NCI-H226 (cell line): ENCODE measurements around the gene ECD.

Experiments used
- DNase-seq: peaks from one replicate; pipeline ENCODE4 v3.0.0-alpha.2; 2015

ECD gene

DNA sequence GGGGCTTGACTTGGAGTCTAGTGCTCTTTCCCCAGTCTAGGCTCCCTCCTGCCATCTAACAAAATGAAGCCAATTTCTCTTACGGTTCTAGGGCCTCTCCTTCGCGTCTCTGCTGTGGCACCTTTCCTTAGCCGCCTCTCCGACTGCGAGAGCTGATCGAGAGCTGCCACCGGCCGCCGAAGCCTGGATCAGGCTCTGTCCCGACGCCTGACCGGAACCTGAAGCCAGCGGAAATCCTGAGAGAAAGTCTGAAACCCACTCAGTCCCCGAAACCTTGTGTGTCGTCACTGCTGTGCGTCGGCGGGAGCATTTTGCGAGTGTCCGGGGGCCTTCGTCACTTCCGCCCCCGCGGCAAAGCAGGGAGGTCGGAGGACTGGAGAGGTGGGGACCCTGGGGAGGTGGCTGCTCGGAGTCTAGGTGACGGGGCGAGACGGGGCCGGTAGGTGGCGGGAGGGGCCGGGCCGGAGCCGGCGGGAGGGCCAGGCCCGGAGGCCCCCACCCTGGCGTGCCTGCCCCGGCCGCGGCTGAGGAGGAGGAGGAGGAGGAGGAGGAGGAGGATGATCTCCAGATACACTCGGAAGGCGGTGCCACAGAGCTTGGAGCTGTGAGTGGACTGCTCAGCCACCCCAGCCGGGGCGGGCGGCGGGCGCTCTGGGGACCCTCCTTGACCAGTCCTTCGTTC, at the start of gene ECD, which contains the start of gene FAM149B1:
ECD (minus strand) TSS at position 226 of the 682 bp plus-strand sequence. CDS start 4,071 bp downstream, outside the sequence.
FAM149B1 (plus strand) TSS at position 337 of the 682 bp plus-strand sequence; CDS start at position 558, 221 bp downstream.
- peak; percentile 98 for DNase-seq

DNA sequence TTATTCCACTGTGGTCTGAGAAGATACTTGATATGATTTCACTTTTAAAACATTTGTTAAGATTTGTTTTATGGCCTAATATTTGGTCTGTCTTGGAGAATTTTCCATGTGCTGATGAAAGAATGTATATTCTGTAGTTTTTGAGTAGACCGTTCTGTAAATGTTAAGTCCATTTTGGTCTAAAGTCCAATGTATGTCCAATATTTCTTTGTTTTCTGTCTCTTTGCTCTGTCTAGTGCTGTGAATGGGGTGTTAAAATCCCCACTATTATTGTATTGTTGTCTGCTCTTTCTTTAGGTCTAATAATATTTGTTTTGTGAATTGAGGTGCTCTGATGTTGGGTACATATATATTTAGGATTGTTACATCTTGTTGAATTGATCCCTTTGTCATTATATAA, 47.9 kb upstream of the ECD start:
- no peak for DNase-seq

DNA sequence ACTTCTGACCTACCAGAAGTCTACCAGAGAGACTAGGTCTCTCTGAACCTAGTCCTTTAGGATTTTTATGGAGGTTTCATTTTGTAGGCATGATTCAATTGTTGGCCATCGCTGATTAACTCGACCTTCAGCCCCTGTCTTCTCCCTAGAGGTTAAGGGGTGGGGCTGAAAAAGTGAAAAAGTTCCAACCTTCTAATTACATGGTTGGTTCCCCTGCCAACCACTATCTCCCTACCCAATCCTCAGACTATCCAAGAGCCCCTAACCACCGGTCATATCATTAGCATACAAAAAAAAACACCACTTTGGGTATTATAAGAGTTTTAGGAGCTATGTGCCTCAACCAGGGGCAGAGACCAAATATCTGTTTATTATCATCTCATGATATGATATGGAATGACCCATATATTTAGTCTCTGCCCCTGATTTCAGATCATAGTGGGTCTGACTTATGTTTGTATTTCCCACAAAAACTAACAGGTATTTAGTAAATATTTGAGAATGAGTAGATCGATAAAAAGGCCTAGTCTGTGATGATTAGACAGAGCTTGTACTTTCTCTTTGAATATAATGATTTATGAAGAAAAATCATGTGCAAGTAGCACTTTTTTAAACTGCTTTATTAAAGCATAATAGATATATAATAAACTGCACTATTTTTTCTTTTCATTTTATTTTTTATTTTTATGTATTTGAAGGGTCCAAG, 43.5 kb upstream of the ECD start:
- no peak for DNase-seq

DNA sequence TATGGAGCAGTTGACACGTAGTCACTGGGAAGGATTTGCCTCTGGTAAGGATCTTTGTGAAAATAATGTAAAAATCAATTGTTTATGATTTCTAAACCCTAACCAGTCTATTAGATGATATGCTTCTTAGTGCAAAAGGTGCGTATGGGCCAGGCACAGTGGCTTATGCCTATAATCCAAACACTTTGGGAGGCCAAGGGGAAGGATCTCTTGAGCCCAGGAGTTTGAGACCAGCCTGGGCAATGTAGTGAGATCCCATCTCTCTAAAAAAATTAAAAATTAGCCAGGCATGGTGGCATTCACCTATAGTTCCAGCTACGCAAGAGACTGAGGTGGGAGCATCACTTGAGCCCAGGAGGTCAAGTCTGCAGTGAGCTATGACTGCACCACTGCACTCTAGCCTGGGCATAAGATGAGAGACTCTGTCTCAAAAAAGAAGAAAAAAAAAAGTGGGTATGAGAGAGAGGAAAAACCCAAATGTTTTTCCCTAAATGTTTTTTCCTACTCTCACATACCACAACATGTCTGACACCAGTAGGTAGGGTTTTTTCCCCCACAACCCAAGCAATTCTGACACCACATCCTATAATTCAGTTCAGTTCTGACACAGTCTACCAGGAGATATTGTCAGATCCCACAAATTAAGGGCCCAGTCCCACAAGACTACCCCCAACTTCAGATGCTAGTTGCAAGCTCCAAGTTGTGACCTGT, 42.7 kb upstream of the ECD start:
- no peak for DNase-seq

DNA sequence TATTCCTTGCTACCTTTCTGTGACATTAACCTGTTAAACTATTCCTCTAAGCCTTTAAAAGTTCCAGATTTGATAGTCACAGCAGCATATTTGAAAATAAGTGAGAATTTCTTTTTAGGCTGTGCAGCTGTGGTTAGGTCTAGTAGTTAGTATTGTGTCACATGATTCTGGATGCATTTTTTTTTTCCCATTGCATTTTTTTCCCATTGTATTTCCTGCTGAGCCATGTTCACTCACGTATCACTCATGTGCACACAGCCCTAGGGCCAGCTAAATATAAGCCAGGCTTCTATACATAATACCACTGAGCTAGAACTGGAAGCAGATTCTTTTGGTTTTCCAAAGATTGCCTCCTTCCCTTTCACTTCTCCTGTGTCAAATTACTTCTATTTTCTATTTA, 41.9 kb upstream of the ECD start:
- peak; percentile 24 for DNase-seq

DNA sequence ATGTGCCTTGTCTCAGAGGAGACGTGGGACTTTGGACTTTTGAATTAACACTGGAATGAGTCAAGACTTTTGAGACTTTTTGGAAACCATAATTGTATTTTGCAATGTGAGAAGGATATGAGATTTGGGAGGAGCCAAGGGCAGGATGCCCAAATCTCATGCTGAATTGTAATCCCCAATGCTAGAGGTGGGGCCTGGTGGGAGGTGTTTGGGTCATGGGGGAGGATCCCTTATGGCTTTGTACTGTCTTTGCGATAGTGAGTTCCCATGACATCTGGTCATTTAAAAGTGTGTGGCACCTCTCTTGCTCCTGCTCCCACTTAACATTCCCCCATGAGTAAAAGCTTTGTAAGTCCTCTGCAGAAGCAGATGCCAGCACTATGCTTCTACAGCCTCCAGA, 40.1 kb upstream of the ECD start:
- no peak for DNase-seq

DNA sequence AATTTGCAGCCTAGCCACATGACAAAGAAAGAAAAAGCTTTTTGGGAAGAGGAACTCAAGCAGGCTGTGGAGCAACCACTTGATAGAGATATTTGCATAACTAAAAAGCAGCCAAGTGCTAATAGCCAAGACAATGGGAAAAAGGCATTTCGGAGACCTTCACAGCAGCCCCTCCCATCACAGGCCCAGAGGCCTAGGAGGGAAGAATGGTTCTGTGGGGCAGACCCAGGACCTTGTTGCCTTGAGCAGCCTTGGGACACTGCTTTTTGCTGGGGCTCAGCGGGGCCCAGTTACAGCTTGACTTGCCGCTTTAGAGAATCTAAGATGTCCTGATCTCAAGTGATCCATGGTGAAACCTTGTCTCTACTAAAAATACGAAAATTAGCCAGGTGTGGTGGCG, 38.6 kb upstream of the ECD start:
- no peak for DNase-seq

DNA sequence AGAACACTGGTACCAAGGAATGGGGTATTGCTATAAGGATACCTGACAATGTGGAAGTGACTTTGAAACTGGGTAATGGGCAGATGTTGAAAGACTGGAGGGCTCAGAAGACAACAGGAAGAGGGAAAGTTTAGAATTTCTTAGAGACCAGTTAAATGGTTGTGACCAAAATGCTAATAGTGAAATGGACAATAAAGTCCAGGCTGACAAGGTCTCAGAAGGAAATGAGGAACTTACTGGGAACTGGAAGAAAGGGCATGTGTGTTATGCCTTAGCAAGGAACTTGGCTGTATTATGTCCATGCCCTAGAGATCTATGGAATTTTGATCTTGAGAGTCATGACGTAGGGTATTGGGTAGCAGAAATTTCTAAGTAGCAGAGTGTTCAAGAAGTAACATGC, 38.1 kb upstream of the ECD start:
- DNase-seq, result no peak

DNA sequence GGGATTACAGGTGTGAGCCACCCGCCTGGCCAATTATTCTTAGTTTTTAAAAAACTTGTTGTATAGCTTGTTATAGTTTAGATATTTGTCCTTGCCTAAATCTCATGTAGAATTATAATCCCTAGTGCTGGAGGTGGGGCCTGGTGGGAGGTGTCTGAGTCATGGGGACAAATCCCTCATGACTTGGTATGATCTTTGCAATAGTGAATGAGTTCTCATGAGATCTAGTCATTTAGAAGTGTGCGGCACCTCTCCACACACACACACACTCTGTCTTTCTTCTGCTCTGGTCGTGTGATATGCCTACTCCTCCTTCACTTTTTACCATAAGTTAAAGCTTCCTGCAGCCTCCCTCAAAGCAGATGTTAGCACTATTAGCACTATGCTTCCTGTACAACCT, 37.3 kb upstream of the ECD start:
- no peak for DNase-seq

DNA sequence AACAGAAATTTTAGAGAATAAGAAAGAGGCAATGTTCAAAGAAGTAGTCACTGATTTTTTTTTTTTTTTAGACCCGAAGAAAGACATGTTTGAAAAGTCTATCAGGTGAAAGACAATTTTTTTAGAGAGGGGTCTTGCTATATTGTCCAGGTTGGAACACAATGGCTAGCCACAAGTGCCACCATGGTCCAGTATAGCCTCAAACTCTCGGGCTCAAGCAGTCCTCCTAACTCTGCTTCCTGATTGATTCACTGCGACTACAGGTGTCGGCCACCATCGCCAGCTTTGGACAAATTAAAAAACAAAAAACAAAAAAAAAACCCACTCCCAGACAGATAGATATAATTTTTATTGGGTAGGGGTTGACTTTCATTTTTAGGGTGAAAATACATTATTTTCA, 22.4 kb upstream of the ECD start:
- no peak for DNase-seq

DNA sequence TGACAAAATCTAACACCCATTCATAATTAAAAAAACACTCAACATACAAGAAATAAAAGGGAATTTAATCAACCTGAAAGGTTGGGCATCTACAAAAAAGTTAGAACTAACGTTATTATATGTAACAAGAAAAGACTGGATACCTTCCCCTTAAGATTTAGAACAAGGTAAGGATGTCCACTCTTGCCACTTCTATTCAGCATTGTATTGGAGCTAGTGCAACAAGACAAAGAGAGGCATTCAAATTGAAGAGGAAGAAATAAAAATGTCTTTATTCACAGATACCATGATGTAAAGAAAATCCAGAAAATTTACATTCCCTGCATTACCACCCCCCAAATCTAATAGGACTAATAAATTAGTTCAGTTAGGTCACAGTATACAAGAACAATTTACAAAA, 18.5 kb upstream of the ECD start:
- no peak for DNase-seq

DNA sequence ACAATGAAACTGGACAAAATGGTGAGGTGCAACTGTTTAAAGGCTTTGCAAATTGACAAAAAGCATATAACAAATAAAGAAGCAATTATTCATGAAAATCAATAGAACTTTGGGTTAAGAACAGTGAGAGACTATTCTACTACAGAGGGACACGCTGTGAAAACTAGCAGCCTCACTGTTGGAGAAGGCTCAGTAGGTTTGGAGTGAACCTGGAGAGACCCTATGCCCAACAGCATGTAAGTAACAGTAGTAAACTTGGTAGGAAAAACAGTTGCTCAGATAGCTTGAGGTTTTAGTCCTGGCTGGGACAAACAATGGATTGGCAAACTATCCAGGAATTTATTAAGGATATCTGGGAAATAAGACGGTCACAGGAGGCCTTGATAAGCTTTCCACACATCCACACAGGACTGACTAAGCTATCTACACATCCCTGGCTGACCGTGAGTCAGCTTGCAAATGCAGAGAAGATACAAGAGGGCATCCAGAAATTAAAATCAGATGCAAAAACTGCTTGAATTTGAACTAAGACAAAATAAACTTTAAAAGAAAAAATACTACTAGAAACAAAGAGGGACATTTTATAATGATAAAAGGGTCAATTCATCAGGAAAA, 16.0 kb upstream of the ECD start:
- DNase-seq, result peak; percentile 88

DNA sequence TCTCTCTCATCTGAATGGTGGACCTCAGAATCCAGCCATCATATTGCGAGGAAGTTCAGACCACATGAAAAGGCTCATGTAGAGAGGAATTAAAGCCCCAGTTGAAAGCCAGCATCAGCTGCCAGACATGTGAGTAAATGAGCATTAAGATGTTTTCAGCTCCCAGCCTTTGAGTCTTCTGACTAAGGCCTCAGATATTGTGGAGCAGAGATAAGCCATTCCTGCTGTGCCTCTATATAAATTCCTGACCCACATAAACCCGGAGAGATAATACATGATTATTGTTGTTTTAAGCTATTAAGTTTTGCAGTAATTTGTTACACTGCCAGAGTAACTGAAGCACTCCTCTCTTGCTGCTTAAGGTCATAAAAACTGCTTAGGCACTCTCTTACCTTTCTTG, 14.8 kb upstream of the ECD start:
- peak; percentile 90 for DNase-seq

DNA sequence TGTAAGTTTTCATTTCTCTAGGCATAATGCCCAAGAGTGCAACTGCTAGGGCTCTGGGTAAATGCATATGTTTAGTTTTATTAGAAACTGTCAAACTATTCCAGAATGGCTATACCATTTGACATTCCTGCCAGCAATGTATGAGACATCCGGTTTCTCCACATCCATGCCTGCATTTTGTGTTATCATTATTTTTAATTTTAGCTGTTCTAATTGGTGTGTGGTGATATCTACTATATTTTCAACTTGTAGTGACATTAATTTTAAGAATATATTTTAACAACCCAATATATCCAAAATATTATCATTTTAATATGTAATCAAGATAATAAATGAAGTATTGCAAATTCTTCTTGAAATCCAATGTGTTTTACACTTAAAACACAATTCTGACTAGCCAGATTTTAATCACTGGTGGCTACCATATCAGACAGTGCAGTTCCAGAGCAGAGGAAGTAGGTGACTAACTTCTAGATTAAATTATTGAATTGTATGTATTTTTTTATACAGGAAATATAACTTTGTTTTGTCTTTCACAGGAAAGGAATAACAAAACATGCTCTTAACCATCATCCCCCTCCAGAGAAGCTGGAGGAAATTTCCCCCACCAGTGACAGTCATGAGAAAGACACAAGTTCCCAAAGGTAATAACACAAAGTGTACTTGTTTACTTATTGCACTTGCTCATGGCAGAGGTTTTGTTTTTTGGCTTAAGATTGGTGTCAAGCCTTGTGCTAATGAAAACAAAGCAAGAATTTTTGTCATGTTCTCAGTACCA, 6.5 kb upstream of the ECD start:
- DNase-seq, result no peak

DNA sequence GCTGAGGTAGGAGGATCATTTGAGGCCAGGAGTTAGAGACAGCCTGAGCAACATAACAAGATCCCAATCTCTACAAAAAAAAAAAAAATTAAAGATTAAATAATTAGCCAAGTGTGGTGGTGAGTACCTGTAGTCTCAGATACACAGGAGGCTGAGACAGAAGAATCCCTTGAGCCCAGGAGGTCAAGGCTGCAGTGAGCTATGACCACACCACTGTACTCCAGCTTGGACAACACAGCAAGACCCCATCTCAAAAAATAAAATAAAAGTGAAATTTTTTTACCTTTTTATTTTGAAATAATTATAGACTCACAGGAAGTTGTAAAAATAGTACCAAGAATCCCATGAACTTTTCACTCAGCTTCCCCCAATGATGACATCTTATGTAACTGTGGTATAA, 5.1 kb upstream of the ECD start:
- no peak for DNase-seq

DNA sequence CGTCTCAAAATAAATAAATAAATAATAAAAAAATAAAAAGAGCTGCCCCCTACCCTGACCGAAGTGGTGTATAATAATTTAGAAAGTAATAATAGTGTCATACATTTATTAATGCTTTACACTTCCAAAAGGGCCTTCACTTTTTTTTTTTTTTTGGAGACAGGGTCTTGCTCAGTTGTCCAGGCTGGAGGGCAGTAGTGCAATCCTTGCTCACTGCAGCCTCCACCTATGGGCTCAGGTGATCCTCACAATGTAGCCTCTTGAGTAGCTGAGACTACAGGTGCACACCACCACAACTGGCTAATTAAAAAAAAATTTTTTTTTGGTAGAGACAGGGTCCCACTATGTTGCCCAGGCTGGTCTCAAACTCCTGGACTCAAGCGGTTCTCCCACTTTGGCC, 1.5 kb upstream of the ECD start:
- DNase-seq, result no peak

DNA sequence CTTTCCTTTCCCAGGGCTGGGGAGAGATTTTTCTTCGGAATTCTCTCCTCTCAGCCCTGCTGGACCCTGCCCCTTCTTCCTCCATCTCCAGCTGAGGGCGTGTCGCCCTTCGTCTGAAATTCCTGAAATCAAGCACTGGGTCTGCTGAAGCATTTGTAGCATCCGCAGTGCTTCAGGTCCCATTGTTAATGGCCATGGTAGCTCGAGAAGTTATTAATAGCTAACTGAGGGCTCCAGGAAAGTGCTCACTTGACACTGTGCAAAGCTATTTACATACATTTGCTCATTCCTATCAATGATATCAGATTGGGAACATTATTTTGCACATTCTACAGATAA, 626 bp upstream of the ECD start:
- DNase-seq, result no peak

DNA sequence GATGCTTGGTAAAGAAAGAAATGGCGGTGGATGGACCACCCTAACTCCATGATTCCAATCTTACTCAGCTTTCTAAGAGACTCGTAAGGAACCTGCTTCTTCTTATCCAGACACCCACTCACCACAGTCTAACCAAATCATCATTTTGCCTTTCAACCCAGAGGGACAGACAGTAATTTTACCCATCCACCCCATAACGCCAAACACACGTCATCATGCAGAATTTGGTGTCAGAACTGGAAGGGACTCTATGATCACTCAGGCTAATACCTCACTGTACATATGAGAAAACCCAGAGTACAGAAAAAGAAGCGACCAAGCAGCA, 388 bp downstream of the ECD start:
- no peak for DNase-seq

DNA sequence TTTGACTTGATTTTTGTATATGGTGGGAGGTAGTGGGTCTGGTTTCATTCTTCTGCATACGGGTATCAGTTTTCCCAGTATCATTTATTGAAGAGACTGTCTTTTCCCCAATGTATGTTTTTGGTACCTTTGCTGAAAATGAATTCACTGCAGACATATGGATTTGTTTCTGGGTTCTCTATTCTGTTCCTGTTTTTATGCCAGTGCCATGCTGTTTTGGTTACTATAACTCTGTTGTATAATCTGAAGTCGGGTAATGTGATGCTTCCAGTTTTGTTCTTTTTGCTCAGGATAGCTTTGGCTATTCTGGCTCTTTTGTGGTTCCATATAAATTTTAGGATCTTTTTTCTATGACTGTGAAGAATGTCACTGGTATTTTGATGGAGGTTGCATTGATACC, 836 bp downstream of the ECD start:
- DNase-seq, result no peak

DNA sequence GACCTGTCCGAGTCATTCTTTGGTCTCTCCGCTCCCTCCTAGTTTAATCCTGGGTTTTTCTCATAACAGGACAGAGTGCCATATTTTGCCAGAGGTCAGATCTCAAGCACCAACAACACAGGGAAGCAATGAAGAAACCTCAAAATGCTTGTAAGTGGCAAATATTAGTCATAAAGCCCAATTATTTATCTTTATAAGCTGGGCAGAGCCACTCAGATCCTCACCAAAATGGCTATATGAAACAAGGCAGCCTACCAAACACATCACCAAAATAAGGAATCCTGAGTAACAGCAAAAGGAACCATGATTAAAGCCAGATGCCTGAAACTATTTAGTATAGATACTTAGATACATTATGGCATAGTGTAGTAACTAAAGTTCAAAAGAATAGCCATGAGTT, 4.7 kb downstream of the ECD start:
- no peak for DNase-seq

DNA sequence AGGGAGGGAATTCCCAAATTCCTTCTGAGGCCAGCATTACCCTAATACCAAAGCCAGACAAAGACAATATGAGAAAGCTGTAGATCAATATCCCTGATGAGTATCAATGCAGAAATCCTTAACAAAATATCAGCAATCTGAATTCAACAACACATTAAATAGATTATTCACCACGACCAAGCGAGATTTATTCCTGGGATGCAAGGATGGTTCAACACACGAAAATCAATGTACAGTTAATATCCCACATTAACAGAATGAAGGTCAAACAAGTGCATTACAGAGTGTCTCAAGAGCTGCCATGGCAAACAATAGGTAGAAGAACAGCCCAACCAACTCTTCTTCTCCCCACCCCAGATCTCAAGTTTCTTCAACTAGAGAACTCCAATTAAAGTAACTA, 6.1 kb downstream of the ECD start:
- DNase-seq, result no peak

DNA sequence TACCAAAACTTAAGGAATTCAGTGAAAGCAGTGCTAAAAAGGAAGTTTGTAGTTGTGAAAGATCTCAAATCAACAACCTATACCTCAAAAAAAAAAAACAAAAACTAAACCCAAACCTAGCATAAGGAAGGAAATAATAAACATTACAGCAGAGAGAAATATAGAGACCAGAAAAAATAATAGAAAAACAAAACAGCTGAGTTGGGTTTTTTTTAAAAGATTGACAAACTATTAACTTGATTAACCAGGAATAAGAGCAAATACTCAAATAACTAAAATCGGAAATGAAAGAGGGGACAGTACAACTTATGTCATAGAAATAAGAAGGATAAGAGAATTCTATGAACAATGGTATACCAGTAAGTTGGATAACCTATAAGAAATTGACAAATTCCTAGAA, 6.7 kb downstream of the ECD start:
- DNase-seq, result no peak

DNA sequence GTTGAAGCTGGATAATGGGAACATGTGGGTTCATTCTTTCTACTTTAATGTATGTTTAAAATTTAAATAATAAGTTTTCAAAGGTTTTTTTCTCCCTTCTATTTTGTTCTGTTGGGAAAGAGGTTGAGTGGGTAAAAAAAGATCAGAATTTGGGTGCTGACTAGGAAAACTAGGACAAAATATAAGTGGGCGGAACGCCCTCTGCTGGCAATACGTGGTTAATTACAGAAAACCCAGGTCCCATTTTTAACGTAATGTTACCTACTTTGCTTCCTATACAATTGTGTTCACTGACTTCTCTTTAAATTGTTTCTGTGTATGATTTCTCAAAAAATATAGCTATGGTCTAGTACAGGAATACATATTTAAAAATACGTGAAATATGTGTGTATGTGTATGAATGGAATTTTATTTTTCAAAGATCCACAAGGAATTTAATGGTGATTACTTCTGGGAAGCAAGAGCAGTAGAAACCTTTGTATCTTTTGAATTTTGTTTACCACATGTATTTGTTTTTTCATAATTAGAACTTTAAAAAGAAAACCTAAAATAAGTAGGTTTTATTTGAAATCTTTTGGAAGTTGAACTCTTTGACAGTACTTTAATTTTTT, 8.7 kb downstream of the ECD start:
- DNase-seq, result peak; percentile 2
